ENCODE results near the gene PRKAR2A. TPM values are rescaled to one million over a fixed set of nuclear protein-coding genes. Genes with fewer than 3 reads are reported as not detected.

PRKAR2A gene
- total RNA-seq, 4 donors from 2014 or later: 25.4 to 51.6 (median 35.3) TPM

DNA sequence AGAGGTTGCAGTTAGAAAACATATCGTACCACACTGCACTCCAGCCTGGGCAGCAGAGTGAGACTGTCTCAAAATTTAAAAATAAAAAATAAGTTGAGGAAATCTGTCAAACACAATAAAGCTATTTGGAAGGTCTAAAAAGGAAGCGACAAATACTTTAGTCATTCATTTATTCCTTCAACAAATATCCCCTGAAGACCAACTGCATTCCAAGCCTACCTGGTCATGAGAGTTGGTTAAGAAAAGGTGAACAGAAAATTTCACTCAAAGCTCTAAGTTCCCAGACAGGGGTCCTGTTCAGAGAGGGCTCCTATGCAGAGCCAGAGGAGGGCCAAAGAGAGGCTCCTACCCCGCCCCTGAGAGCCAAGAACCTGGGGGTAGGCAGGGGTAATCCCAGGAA is 15.4 kb upstream of the PRKAR2A start:
- DNase-seq: no peak
- H3K4me1 ChIP-seq: no peaks in the 10 kb centered on the region
- peaks cover 7 to 32% (median 10%) of the 10 kb centered on the region in 3 donors for H3K36me3 ChIP-seq
- intact Hi-C loops (cut with DNase I): no loop called here
- H3K27me3 ChIP-seq: no peaks in the 10 kb centered on the region
- TF ChIP-seq, protein P1, sequence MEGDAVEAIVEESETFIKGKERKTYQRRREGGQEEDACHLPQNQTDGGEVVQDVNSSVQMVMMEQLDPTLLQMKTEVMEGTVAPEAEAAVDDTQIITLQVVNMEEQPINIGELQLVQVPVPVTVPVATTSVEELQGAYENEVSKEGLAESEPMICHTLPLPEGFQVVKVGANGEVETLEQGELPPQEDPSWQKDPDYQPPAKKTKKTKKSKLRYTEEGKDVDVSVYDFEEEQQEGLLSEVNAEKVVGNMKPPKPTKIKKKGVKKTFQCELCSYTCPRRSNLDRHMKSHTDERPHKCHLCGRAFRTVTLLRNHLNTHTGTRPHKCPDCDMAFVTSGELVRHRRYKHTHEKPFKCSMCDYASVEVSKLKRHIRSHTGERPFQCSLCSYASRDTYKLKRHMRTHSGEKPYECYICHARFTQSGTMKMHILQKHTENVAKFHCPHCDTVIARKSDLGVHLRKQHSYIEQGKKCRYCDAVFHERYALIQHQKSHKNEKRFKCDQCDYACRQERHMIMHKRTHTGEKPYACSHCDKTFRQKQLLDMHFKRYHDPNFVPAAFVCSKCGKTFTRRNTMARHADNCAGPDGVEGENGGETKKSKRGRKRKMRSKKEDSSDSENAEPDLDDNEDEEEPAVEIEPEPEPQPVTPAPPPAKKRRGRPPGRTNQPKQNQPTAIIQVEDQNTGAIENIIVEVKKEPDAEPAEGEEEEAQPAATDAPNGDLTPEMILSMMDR (IDR thresholded peaks at IDR 0.05): no peak
- no peak for TF ChIP-seq POLR2A (IDR thresholded peaks at IDR 0.05)
- no peak overlapping the region for H3K27ac ChIP-seq
- WGBS, 2 donors: 85 to 88% methylated on average over 3 of the region's 3 CpGs
- no peak overlapping the region for H3K4me3 ChIP-seq
- no peaks in the 10 kb centered on the region for H3K9me3 ChIP-seq

DNA sequence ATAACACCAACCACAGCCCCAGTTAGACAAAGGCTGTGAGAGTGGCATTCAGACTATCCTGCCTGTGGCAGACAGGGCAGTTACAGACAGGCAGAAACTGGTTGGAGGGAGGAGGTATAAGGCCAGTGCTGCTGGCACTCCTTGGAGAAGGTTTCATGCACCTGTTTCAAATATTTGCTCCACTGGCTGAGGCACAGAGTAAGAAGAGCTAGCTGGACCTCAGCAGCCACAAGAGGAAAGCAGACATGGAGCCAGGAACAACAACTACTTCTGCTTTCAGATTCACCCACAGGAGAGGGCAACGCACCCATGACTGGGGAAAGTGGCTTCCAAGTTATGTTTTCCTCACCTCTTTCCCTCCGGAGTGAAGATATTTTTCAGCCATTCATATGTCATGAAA is 11.5 kb upstream of the PRKAR2A start:
- DNase-seq: no peak
- no peaks in the 10 kb centered on the region for H3K4me1 ChIP-seq
- H3K4me3 ChIP-seq: no peak overlapping the region
- peaks cover 7 to 47% (median 10%) of the 10 kb centered on the region in 3 donors for H3K36me3 ChIP-seq
- intact Hi-C loops (cut with DNase I): no loop called here
- no peak for TF ChIP-seq POLR2A (IDR thresholded peaks at IDR 0.05)
- TF ChIP-seq, protein P1 (IDR thresholded peaks at IDR 0.05): no peak
- no peaks in the 10 kb centered on the region for H3K27me3 ChIP-seq
- 68 to 69% methylated on average over 2 of the region's 2 CpGs for WGBS, 2 donors
- no peaks in the 10 kb centered on the region for H3K9me3 ChIP-seq
- H3K27ac ChIP-seq: no peak overlapping the region

DNA sequence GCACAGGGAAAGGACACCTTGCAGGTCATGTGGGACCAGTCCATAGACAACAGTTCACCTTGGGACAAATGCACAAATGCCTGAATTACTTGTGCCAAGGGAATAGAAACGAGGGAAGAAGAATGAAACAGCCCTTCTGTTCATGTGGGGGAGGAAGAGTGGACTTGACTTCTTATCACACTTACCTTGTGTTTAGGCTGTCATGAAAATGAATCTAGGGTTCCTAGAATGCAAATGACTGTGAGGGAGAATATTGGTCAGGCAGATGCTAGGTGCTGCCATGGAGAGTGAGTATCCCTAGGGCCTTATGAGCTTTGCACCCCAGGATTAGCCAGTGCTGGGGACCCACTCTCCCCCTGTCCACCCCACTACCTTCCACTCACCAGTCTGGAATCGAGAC is 11.0 kb upstream of the PRKAR2A start:
- Histone ChIP-seq H3K36me3 (peaks cover 7 to 47% (median 10%) of the 10 kb centered on the region in 3 donors), H3K4me3 (no peak overlapping the region), H3K27me3 (no peaks in the 10 kb centered on the region), H3K9me3 (no peaks in the 10 kb centered on the region), H3K27ac (no peak overlapping the region), H3K4me1 (no peaks in the 10 kb centered on the region)
- TF ChIP-seq, protein P1 (IDR thresholded peaks at IDR 0.05): no peak
- no peak for TF ChIP-seq POLR2A (IDR thresholded peaks at IDR 0.05)
- 72 to 74% methylated on average over 1 to 2 of the region's 2 CpGs for WGBS, 2 donors
- intact Hi-C loops (cut with DNase I): no loop called here
- no peak for DNase-seq

DNA sequence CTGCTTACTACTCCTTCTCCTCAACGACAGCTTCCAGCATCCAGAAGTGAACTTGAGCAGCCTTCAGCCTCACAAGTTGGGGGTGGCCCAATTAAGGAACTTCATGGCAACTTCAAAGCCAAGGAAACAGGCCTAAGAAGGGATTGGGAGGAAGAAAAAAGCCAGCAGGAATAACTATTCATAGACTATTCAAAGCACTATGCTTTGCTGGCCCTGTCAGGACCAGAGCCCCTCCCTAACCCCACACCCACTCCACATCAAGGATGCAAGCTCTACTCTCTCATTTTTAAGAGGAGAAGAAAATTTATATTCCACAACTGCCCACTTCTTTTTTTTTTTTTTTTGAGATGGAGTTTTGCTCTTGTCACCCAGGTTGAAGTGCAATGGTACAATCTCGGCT is 10.0 kb upstream of the PRKAR2A start:
- Histone ChIP-seq H3K36me3 (peaks cover 7 to 47% (median 10%) of the 10 kb centered on the region in 3 donors), H3K4me1 (no peaks in the 10 kb centered on the region), H3K9me3 (no peaks in the 10 kb centered on the region), H3K27ac (no peak overlapping the region), H3K4me3 (no peak overlapping the region), H3K27me3 (no peaks in the 10 kb centered on the region)
- intact Hi-C loops (cut with DNase I): no loop called here
- TF ChIP-seq POLR2A (IDR thresholded peaks at IDR 0.05): no peak
- TF ChIP-seq, protein P1 (IDR thresholded peaks at IDR 0.05): no peak
- WGBS, 2 donors: 61 to 77% methylated on average over 2 of the region's 2 CpGs
- no peak for DNase-seq

DNA sequence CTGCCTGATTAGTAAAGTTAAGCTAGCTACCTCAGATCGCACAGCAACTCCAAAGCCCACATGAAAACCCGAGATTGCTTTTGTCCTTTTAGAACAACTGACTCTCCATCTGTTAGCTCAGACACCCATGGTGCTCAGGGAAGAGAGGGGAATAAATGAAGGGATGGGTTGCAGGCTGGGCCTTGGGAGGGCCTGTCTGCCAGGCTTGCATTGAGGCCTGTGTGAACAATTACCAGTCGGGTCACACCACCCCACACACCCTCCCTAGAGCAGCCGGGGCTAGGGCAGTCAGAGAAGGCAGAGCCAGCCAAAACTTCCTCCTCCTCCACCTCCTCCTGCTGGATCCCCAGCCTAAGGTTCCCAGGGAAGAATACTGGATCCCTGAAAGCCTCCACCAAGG is 8.8 kb upstream of the PRKAR2A start:
- TF ChIP-seq, protein P1 (IDR thresholded peaks at IDR 0.05): no peak
- no peak for TF ChIP-seq POLR2A (IDR thresholded peaks at IDR 0.05)
- Histone ChIP-seq H3K4me3 (no peak overlapping the region), H3K27me3 (no peaks in the 10 kb centered on the region), H3K27ac (no peak overlapping the region), H3K4me1 (no peaks in the 10 kb centered on the region), H3K9me3 (no peaks in the 10 kb centered on the region), H3K36me3 (peaks cover 0 to 37% (median 10%) of the 10 kb centered on the region in 3 donors)
- DNase-seq: no peak
- intact Hi-C loops (cut with DNase I): no loop called here
- 70 to 80% methylated on average over 2 to 3 of the region's 4 CpGs for WGBS, 2 donors
